ENCODE data around the gene RFX5.

Gene RFX5

DNA sequence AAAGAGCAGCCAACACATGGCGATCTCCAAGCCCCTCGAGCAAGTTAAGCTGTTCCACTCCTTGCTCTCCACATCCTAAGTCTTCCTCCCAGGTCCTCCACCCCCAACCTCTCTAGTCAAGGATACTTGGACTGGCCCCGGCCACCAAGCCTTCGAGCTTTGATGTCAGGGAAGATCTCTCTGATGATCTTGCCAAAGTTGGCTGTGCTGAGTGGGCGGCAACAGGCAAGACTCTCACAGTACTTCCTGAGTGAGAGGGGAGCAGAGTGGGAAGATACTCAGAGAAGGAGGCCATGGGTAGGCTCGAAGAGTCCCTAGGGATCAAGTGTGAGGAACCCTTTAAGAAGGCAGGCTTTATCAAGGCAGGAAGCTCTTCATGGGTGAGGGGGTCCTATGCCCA lies 2.8 kb downstream of the RFX5 start:
- Histone ChIP-seq H3K9me3 (ENCODE audit: control insufficient read depth, insufficient read depth, low read depth, low read length) (no peaks in the 10 kb centered on the region), H3K4me1 (ENCODE audit: control insufficient read depth, insufficient read depth, low read length) (no peaks in the 10 kb centered on the region), H3K36me3 (ENCODE audit: control insufficient read depth in 2 of 2, insufficient read depth in 1 of 2, low read length in 2 of 2) (peaks cover 3 to 41% of the 10 kb centered on the region in 2 experiments; a peak in 2 of 3 replicates), H3K4me3 (ENCODE audit: low read depth, low read length) (no peak overlapping the region), H3K27ac (ENCODE audit: extremely low read depth, low read depth, low read length) (no peak overlapping the region)
- CTCF ChIA-PET = interaction anchor here (1.1 to 1.8 kb wide), 2 partner anchors 9 to 43 kb away, joined by 3 to 11 read pairs; no protein-coding TSS in a partner anchor
- no peak for TF ChIP-seq ZNF2 (tag by site-specific recombination; IDR thresholded peaks at IDR 0.05)
- no peak for TF ChIP-seq ZNF223 (tag by site-specific recombination; IDR thresholded peaks at IDR 0.05)
- TF ChIP-seq EGR2 (tag by site-specific recombination; IDR thresholded peaks at IDR 0.05; ENCODE audit: low read depth) = 0 out of 2 replicates have a peak, but pooled peaks have one; percentile 29
- 0 out of 2 replicates have a peak, but pooled peaks have one; percentile 29 for TF ChIP-seq ZFHX2 (tag by site-specific recombination; conservative IDR thresholded peaks at IDR 0.05)
- TF ChIP-seq, protein P1, sequence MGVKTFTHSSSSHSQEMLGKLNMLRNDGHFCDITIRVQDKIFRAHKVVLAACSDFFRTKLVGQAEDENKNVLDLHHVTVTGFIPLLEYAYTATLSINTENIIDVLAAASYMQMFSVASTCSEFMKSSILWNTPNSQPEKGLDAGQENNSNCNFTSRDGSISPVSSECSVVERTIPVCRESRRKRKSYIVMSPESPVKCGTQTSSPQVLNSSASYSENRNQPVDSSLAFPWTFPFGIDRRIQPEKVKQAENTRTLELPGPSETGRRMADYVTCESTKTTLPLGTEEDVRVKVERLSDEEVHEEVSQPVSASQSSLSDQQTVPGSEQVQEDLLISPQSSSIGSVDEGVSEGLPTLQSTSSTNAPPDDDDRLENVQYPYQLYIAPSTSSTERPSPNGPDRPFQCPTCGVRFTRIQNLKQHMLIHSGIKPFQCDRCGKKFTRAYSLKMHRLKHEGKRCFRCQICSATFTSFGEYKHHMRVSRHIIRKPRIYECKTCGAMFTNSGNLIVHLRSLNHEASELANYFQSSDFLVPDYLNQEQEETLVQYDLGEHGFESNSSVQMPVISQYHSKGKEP (tag by site-specific recombination; IDR thresholded peaks at IDR 0.05) = no peak
- POLR2A ChIA-PET = interaction anchor here (0.9 kb wide), 1 partner anchor 27 kb away, joined by 3 read pairs; no protein-coding TSS in a partner anchor

DNA sequence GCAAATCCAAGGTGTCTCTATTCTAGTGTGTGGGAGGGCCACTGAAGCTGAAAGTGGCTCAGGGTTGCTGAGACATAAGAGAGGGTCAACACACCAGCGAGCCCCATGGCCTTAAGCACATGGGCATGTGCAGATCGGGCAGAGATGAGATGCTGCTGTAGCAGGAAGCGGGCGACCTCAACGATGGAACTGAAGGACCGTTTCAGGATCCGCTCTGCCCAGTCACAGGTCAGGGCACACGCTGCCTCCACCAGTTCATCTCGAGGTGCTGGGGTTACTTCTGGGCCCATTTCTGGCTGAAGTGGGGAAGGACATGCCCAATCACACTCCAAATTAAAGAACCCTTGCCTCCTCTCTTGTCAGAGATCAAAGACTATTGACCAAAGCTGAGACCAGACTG lies 3.5 kb downstream of the RFX5 start:
- no peak overlapping the region for H3K27ac ChIP-seq (ENCODE audit: extremely low read depth, low read depth, low read length)
- TF ChIP-seq HOXD13 (CRISPR knock-in tag; IDR thresholded peaks at IDR 0.05; ENCODE audit: borderline replicate concordance) (no peak), ZNF248 (tag by site-specific recombination; IDR thresholded peaks at IDR 0.05) (no peak), KLF1 (tag by site-specific recombination; IDR thresholded peaks at IDR 0.05) (no peak), ZNF202 (tag by site-specific recombination; IDR thresholded peaks at IDR 0.05; ENCODE audit: borderline replicate concordance) (no peak), ZNF560 (tag by site-specific recombination; IDR thresholded peaks at IDR 0.05; ENCODE audit: borderline replicate concordance) (no peak), ZBTB1 (tag by site-specific recombination; IDR thresholded peaks at IDR 0.05) (no peak), ZNF416 (tag by site-specific recombination; IDR thresholded peaks at IDR 0.05) (no peak), FEZF1 (tag by site-specific recombination; IDR thresholded peaks at IDR 0.05) (no peak)
- TF ChIP-seq, protein P2, sequence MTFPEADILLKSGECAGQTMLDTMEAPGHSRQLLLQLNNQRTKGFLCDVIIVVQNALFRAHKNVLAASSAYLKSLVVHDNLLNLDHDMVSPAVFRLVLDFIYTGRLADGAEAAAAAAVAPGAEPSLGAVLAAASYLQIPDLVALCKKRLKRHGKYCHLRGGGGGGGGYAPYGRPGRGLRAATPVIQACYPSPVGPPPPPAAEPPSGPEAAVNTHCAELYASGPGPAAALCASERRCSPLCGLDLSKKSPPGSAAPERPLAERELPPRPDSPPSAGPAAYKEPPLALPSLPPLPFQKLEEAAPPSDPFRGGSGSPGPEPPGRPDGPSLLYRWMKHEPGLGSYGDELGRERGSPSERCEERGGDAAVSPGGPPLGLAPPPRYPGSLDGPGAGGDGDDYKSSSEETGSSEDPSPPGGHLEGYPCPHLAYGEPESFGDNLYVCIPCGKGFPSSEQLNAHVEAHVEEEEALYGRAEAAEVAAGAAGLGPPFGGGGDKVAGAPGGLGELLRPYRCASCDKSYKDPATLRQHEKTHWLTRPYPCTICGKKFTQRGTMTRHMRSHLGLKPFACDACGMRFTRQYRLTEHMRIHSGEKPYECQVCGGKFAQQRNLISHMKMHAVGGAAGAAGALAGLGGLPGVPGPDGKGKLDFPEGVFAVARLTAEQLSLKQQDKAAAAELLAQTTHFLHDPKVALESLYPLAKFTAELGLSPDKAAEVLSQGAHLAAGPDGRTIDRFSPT (tag by site-specific recombination; IDR thresholded peaks at IDR 0.05) = no peak
- TF ChIP-seq, protein P3, sequence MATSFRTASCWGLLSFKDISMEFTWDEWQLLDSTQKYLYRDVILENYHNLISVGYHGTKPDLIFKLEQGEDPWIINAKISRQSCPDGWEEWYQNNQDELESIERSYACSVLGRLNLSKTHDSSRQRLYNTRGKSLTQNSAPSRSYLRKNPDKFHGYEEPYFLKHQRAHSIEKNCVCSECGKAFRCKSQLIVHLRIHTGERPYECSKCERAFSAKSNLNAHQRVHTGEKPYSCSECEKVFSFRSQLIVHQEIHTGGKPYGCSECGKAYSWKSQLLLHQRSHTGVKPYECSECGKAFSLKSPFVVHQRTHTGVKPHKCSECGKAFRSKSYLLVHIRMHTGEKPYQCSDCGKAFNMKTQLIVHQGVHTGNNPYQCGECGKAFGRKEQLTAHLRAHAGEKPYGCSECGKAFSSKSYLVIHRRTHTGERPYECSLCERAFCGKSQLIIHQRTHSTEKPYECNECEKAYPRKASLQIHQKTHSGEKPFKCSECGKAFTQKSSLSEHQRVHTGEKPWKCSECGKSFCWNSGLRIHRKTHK (tag by site-specific recombination; IDR thresholded peaks at IDR 0.05) = no peak
- no peaks in the 10 kb centered on the region for H3K9me3 ChIP-seq (ENCODE audit: control insufficient read depth, insufficient read depth, low read depth, low read length)
- ChIA-PET CTCF (interaction anchor here (0.5 to 6.2 kb wide), 3 partner anchors 10 to 76 kb away, joined by 3 to 190 read pairs (median 3); no protein-coding TSS in a partner anchor), POLR2A (no interaction called here)
- no peaks in the 10 kb centered on the region for H3K4me1 ChIP-seq (ENCODE audit: control insufficient read depth, insufficient read depth, low read length)
- H3K36me3 ChIP-seq (ENCODE audit: control insufficient read depth in 2 of 2, insufficient read depth in 1 of 2, low read length in 2 of 2) = peaks cover 3 to 41% of the 10 kb centered on the region in 2 experiments; a peak in 2 of 3 replicates
- H3K4me3 ChIP-seq (ENCODE audit: low read depth, low read length) = no peak overlapping the region

DNA sequence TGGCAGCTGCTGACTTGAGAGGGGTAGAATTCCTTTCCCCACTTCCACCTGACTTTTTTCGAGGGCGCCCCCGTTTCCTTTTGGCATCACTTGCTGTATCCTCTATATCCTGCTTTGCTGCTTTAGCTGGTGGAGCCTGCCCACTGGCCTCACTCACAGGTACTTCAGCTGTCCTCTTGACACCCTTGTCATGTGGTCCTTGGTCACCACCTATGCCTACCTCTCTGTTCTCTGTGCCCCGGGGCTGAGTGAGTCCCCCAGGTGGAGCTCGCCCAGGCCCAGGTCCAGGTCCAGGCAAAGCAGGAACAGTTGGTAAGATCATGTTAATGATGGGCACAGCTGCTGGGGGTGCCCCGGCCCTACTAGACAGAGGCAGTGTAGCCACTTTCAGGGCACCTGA lies 4.5 kb downstream of the RFX5 start:
- Histone ChIP-seq H3K4me3 (ENCODE audit: low read depth, low read length) (no peak overlapping the region), H3K9me3 (ENCODE audit: control insufficient read depth, insufficient read depth, low read depth, low read length) (no peaks in the 10 kb centered on the region), H3K4me1 (ENCODE audit: control insufficient read depth, insufficient read depth, low read length) (no peaks in the 10 kb centered on the region), H3K27ac (ENCODE audit: extremely low read depth, low read depth, low read length) (no peak overlapping the region), H3K36me3 (ENCODE audit: control insufficient read depth in 2 of 2, insufficient read depth in 1 of 2, low read length in 2 of 2) (peaks cover 3 to 41% of the 10 kb centered on the region in 2 experiments; a peak in 2 of 3 replicates)
- CTCF ChIA-PET = interaction anchor here (0.5 to 6.2 kb wide), 7 partner anchors 9 to 392 kb away, joined by 3 to 190 read pairs (median 4); partner anchors contain the start of gene SELENBP1
- POLR2A ChIA-PET = no interaction called here
- TF ChIP-seq, protein P4, sequence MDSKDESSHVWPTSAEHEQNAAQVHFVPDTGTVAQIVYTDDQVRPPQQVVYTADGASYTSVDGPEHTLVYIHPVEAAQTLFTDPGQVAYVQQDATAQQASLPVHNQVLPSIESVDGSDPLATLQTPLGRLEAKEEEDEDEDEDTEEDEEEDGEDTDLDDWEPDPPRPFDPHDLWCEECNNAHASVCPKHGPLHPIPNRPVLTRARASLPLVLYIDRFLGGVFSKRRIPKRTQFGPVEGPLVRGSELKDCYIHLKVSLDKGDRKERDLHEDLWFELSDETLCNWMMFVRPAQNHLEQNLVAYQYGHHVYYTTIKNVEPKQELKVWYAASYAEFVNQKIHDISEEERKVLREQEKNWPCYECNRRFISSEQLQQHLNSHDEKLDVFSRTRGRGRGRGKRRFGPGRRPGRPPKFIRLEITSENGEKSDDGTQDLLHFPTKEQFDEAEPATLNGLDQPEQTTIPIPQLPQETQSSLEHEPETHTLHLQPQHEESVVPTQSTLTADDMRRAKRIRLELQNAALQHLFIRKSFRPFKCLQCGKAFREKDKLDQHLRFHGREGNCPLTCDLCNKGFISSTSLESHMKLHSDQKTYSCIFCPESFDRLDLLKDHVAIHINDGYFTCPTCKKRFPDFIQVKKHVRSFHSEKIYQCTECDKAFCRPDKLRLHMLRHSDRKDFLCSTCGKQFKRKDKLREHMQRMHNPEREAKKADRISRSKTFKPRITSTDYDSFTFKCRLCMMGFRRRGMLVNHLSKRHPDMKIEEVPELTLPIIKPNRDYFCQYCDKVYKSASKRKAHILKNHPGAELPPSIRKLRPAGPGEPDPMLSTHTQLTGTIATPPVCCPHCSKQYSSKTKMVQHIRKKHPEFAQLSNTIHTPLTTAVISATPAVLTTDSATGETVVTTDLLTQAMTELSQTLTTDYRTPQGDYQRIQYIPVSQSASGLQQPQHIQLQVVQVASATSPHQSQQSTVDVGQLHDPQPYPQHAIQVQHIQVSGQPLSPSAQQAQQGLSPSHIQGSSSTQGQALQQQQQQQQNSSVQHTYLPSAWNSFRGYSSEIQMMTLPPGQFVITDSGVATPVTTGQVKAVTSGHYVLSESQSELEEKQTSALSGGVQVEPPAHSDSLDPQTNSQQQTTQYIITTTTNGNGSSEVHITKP (tag by site-specific recombination; IDR thresholded peaks at IDR 0.05) = peak; percentile 30; the same call in 1 of the 2 replicates
- TF ChIP-seq, protein P5, sequence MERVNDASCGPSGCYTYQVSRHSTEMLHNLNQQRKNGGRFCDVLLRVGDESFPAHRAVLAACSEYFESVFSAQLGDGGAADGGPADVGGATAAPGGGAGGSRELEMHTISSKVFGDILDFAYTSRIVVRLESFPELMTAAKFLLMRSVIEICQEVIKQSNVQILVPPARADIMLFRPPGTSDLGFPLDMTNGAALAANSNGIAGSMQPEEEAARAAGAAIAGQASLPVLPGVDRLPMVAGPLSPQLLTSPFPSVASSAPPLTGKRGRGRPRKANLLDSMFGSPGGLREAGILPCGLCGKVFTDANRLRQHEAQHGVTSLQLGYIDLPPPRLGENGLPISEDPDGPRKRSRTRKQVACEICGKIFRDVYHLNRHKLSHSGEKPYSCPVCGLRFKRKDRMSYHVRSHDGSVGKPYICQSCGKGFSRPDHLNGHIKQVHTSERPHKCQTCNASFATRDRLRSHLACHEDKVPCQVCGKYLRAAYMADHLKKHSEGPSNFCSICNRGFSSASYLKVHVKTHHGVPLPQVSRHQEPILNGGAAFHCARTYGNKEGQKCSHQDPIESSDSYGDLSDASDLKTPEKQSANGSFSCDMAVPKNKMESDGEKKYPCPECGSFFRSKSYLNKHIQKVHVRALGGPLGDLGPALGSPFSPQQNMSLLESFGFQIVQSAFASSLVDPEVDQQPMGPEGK (tag by site-specific recombination; IDR thresholded peaks at IDR 0.05) = no peak
- TF ChIP-seq ZNF112 (tag by site-specific recombination; IDR thresholded peaks at IDR 0.05) = no peak
- TF ChIP-seq ZNF585B (tag by site-specific recombination; IDR thresholded peaks at IDR 0.05) = no peak
